ENCODE results near the gene FOXS1.

FOXS1 gene

GRCh38 chr20:31859998-31860380 is 14.6 kb upstream of the FOXS1 start:
- TF ChIP-seq GABPA (IDR thresholded peaks at IDR 0.05; ENCODE audit: low read depth): no peak
- TF ChIP-seq SPI1 (IDR thresholded peaks at IDR 0.05; ENCODE audit: borderline replicate concordance, low read depth): no peak
- TF ChIP-seq POLR2AphosphoS5 (IDR thresholded peaks at IDR 0.05; ENCODE audit: low read depth): no peak
- no peak for TF ChIP-seq CTCF (IDR thresholded peaks at IDR 0.05; ENCODE audit: insufficient read depth, low read length)
- TF ChIP-seq REST (IDR thresholded peaks at IDR 0.05; ENCODE audit: insufficient replicate concordance, low read depth): no peak
- H3K4me3 ChIP-seq (replicated peaks; ENCODE audit: insufficient read depth, low read length): no peak overlapping the region
- DNase-seq (ENCODE audit: low read depth in 1 of 2, low spot score in 1 of 2): no peak
- peaks cover 35% of the 10 kb centered on the region for H3K27me3 ChIP-seq (ENCODE audit: insufficient read depth, poor library complexity, severe bottlenecking)
- no peak overlapping the region for H3K27ac ChIP-seq (replicated peaks)

GRCh38 chr20:31859266-31859997 is 14.0 kb upstream of the FOXS1 start:
- TF ChIP-seq SPI1 (IDR thresholded peaks at IDR 0.05; ENCODE audit: borderline replicate concordance, low read depth): no peak
- TF ChIP-seq CTCF (IDR thresholded peaks at IDR 0.05; ENCODE audit: insufficient read depth, low read length): no peak

GRCh38 chr20:31858760-31859083 is 13.3 kb upstream of the FOXS1 start:
- DNase-seq (ENCODE audit: low read depth in 1 of 2, low spot score in 1 of 2): no peak
- Histone ChIP-seq H3K4me3 (replicated peaks; ENCODE audit: insufficient read depth, low read length) (no peak overlapping the region), H3K27ac (replicated peaks) (no peak overlapping the region), H3K27me3 (ENCODE audit: insufficient read depth, poor library complexity, severe bottlenecking) (peaks cover 35% of the 10 kb centered on the region)
- TF ChIP-seq REST (IDR thresholded peaks at IDR 0.05; ENCODE audit: insufficient replicate concordance, low read depth) (no peak), CTCF (IDR thresholded peaks at IDR 0.05; ENCODE audit: insufficient read depth, low read length) (no peak), GABPA (IDR thresholded peaks at IDR 0.05; ENCODE audit: low read depth) (no peak), POLR2AphosphoS5 (IDR thresholded peaks at IDR 0.05; ENCODE audit: low read depth) (no peak), SPI1 (IDR thresholded peaks at IDR 0.05; ENCODE audit: borderline replicate concordance, low read depth) (no peak)

More at GRCh38 chr20:31859266-31859997, 14.0 kb upstream of the FOXS1 start:
- no peak overlapping the region for H3K4me3 ChIP-seq (replicated peaks; ENCODE audit: insufficient read depth, low read length)
- no peak overlapping the region for H3K27ac ChIP-seq (replicated peaks)
- H3K27me3 ChIP-seq (ENCODE audit: insufficient read depth, poor library complexity, severe bottlenecking): peaks cover 35% of the 10 kb centered on the region
- DNase-seq (ENCODE audit: low read depth in 1 of 2, low spot score in 1 of 2): no peak
